ENCODE data around the gene CCDC28B. TPM values are rescaled to one million over a fixed set of nuclear protein-coding genes. Genes with fewer than 3 reads are reported as not detected.

The CCDC28B gene
- polyA plus RNA-seq, 1 donor from 2014 or later, result 176 TPM

- no peaks in the 10 kb centered on the region for H4K20me1 ChIP-seq (ENCODE audit: insufficient read depth)
- TF ChIP-seq SMC3 (conservative IDR thresholded peaks at IDR 0.05; ENCODE audit: poor library complexity) (no peak), CTCF (IDR thresholded peaks at IDR 0.05; ENCODE audit: poor library complexity, severe bottlenecking) (no peak), MXI1 (conservative IDR thresholded peaks at IDR 0.05; ENCODE audit: poor library complexity, severe bottlenecking) (no peak), REST (IDR thresholded peaks at IDR 0.05; ENCODE audit: borderline replicate concordance) (no peak), RAD21 (conservative IDR thresholded peaks at IDR 0.05) (no peak), TAF1 (IDR thresholded peaks at IDR 0.05; ENCODE audit: low read depth) (no peak), EP300 (conservative IDR thresholded peaks at IDR 0.05; ENCODE audit: poor library complexity, severe bottlenecking) (no peak)
- H3K4me3 ChIP-seq (ENCODE audit: low read length), result no peak overlapping the region
- H3K27ac ChIP-seq (ENCODE audit: low read length), result no peak overlapping the region
- no peak overlapping the region for H3K9ac ChIP-seq (ENCODE audit: low read length)
- peaks cover 6% of the 10 kb centered on the region for H3K36me3 ChIP-seq (ENCODE audit: insufficient read depth, low read length)
- H3K79me2 ChIP-seq (replicated peaks; ENCODE audit: insufficient read depth, low read length), result no peaks in the 10 kb centered on the region
- H3K27me3 ChIP-seq (ENCODE audit: insufficient read depth, low read depth, low read length), result no peaks in the 10 kb centered on the region
- H2AFZ ChIP-seq (ENCODE audit: low read depth, low read length), result no peak overlapping the region
- H3K4me2 ChIP-seq (ENCODE audit: low read length), result no peak overlapping the region
- no peaks in the 10 kb centered on the region for H3K9me3 ChIP-seq (ENCODE audit: low read length)
- no peaks in the 10 kb centered on the region for H3F3A ChIP-seq (ENCODE audit: insufficient read depth, low read length, poor library complexity, severe bottlenecking)
- no peaks in the 10 kb centered on the region for H3K9me2 ChIP-seq (ENCODE audit: insufficient read depth, low read length)
These were observed 29.4 kb upstream of the CCDC28B start for GRCh38 chr1:32170991-32171390.

GRCh38 chr1:32172621-32173245 lies 27.7 kb upstream of the CCDC28B start:
- no peaks in the 10 kb centered on the region for H4K20me1 ChIP-seq (ENCODE audit: insufficient read depth)
- no peak overlapping the region for H3K27ac ChIP-seq (ENCODE audit: low read length)
- H2AFZ ChIP-seq (ENCODE audit: low read depth, low read length), result no peak overlapping the region
- H3K9me3 ChIP-seq (ENCODE audit: low read length), result no peaks in the 10 kb centered on the region
- TF ChIP-seq CTCF (IDR thresholded peaks at IDR 0.05; ENCODE audit: poor library complexity, severe bottlenecking), result no peak
- no peak for TF ChIP-seq RAD21 (conservative IDR thresholded peaks at IDR 0.05)
- no peak for TF ChIP-seq MXI1 (conservative IDR thresholded peaks at IDR 0.05; ENCODE audit: poor library complexity, severe bottlenecking)
- TF ChIP-seq TAF1 (IDR thresholded peaks at IDR 0.05; ENCODE audit: low read depth), result no peak
- TF ChIP-seq EP300 (conservative IDR thresholded peaks at IDR 0.05; ENCODE audit: poor library complexity, severe bottlenecking), result no peak
- no peak for TF ChIP-seq REST (IDR thresholded peaks at IDR 0.05; ENCODE audit: borderline replicate concordance)
- TF ChIP-seq EZH2 (IDR thresholded peaks at IDR 0.05; ENCODE audit: borderline replicate concordance, insufficient read depth, low read length, poor library complexity, severe bottlenecking), result no peak
- no peak for TF ChIP-seq POLR2AphosphoS5 (IDR thresholded peaks at IDR 0.05)
- TF ChIP-seq SMC3 (conservative IDR thresholded peaks at IDR 0.05; ENCODE audit: poor library complexity), result no peak
- no peaks in the 10 kb centered on the region for H3K79me2 ChIP-seq (replicated peaks; ENCODE audit: insufficient read depth, low read length)
- H3K4me3 ChIP-seq (ENCODE audit: low read length), result no peak overlapping the region
- H3K36me3 ChIP-seq (ENCODE audit: insufficient read depth, low read length), result peaks cover 6% of the 10 kb centered on the region
- H3K4me2 ChIP-seq (ENCODE audit: low read length), result no peak overlapping the region
- no peaks in the 10 kb centered on the region for H3K9me2 ChIP-seq (ENCODE audit: insufficient read depth, low read length)
- H3K27me3 ChIP-seq (ENCODE audit: insufficient read depth, low read depth, low read length), result no peaks in the 10 kb centered on the region
- no peak overlapping the region for H3K9ac ChIP-seq (ENCODE audit: low read length)
- no peaks in the 10 kb centered on the region for H3F3A ChIP-seq (ENCODE audit: insufficient read depth, low read length, poor library complexity, severe bottlenecking)
